NB4 (cell line): ENCODE measurements around the gene LCA5L.

ENCODE experiments used
- POLR2A ChIP-seq: IDR thresholded peaks from 2 replicates; pipeline ENCODE4 v1.6.1; 2011; ENCODE audit warnings: mild to moderate bottlenecking; ENCODE audit not compliant: insufficient read length; ENCODE audit errors: extremely low read depth
- TF ChIP-seq, protein P1 (sequence below): IDR thresholded peaks from one replicate; pipeline ENCODE4 v1.5.1; 2012; ENCODE audit warnings: low read depth, low read length
- TF ChIP-seq, protein P2 (sequence below): IDR thresholded peaks from 2 replicates; pipeline ENCODE4 v1.6.1; 2011; ENCODE audit warnings: low read depth, low read length

DNA sequence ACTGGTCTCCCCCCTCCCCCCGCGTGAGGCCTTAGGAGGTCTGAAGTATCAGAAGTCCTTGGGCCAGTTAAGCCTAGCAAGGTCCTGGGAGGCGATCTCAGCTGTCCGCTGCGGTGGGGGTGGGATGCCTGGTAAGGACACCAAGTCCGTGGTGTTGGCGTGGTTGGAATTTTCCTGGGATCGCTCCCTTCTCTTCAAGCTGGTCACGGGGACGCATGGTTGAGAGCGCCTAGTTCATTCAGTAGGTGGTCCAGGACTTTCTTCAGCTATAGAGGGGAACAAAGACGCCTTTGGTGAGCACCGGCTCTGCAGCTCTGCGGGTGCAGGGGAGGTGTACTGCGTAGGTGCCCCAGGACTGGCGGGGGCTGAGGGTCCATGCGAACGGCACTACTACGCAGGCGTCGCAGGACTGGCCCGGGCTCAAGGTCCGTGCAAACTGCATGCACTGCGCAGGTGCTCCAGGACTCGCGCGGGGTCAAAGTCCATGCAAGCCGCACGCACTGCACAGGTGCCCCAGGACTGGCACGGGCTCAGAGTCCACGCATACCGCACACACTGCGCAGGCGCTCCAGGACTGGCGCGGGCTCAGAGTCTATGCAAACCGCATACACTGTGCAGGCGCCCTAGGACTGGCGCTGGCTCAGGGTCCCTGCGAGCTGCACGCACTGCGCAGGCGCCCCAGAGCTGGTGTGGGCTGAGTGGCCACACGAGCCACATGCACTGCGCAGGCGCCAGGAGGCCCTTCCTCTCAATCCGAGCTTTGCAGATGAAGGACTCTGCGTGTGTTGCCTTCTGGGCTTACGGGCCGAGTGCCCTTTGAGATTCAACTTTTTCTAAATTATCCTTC lies 60.1 kb downstream of the LCA5L start:
- TF ChIP-seq, protein P1, sequence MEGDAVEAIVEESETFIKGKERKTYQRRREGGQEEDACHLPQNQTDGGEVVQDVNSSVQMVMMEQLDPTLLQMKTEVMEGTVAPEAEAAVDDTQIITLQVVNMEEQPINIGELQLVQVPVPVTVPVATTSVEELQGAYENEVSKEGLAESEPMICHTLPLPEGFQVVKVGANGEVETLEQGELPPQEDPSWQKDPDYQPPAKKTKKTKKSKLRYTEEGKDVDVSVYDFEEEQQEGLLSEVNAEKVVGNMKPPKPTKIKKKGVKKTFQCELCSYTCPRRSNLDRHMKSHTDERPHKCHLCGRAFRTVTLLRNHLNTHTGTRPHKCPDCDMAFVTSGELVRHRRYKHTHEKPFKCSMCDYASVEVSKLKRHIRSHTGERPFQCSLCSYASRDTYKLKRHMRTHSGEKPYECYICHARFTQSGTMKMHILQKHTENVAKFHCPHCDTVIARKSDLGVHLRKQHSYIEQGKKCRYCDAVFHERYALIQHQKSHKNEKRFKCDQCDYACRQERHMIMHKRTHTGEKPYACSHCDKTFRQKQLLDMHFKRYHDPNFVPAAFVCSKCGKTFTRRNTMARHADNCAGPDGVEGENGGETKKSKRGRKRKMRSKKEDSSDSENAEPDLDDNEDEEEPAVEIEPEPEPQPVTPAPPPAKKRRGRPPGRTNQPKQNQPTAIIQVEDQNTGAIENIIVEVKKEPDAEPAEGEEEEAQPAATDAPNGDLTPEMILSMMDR = no peak
- peak; percentile 47 for TF ChIP-seq POLR2A
- TF ChIP-seq, protein P2, sequence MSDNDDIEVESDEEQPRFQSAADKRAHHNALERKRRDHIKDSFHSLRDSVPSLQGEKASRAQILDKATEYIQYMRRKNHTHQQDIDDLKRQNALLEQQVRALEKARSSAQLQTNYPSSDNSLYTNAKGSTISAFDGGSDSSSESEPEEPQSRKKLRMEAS = no peak
